ENCODE results near the gene KCNH5.

DNA sequence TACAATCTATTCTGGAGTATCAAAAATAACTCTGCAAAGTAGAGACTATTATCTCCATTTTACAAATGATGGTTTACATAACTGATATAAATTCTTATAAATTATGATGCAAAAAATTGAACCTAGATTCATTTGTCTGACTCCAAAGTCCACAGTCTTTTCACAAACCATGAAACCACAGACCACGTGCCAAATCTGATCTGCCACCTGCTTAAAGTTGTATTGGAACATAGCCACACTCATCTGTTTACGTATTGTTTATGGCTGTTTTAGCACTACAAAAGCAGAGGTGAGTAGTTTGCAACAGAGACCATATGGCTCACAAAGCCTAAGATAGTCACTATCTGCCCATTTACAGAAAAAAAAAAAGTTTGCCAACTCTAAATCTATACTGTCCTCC lies 105.3 kb downstream of the KCNH5 start:
- TF ChIP-seq, protein P1, sequence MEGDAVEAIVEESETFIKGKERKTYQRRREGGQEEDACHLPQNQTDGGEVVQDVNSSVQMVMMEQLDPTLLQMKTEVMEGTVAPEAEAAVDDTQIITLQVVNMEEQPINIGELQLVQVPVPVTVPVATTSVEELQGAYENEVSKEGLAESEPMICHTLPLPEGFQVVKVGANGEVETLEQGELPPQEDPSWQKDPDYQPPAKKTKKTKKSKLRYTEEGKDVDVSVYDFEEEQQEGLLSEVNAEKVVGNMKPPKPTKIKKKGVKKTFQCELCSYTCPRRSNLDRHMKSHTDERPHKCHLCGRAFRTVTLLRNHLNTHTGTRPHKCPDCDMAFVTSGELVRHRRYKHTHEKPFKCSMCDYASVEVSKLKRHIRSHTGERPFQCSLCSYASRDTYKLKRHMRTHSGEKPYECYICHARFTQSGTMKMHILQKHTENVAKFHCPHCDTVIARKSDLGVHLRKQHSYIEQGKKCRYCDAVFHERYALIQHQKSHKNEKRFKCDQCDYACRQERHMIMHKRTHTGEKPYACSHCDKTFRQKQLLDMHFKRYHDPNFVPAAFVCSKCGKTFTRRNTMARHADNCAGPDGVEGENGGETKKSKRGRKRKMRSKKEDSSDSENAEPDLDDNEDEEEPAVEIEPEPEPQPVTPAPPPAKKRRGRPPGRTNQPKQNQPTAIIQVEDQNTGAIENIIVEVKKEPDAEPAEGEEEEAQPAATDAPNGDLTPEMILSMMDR (IDR thresholded peaks at IDR 0.05; ENCODE audit: insufficient read depth, low read depth, low read length) = no peak
- TF ChIP-seq EZH2 (IDR thresholded peaks at IDR 0.05; ENCODE audit: insufficient read depth, low read length) = no peak

Measured in astrocyte (in vitro differentiated cells and primary cell).